Nephron (organoid): ENCODE data around the gene MTA2.
"Not testable (repeated sequence)": the region's sequence is repeated elsewhere in the genome, so short reads cannot be mapped to it uniquely, and the experiment has no call there.

ENCODE experiments used
- H3K27ac Mint-ChIP-seq, 3 experiments: 2 replicates each; pipeline ENCODE4 v1.8.0; 2020; ENCODE audit warnings: mixed read lengths in 3 of 3, mild to moderate bottlenecking in 2 of 3, moderate library complexity in 1 of 3
- H3K27me3 Mint-ChIP-seq: 2 replicates; pipeline ENCODE4 v1.8.0; 2021; ENCODE audit warnings: low read depth, mild to moderate bottlenecking, moderate library complexity, mixed read lengths
- H3K36me3 Mint-ChIP-seq: 2 replicates; pipeline ENCODE4 v1.8.0; 2020; ENCODE audit warnings: low read depth, mixed read lengths
- H3K4me1 Mint-ChIP-seq: 2 replicates; pipeline ENCODE4 v1.8.0; 2020; ENCODE audit warnings: mixed read lengths
- H3K4me3 Mint-ChIP-seq, 3 experiments: 2 replicates each; pipeline ENCODE4 v1.8.0; 2020; ENCODE audit warnings: mild to moderate bottlenecking in 3 of 3, mixed read lengths in 3 of 3, moderate library complexity in 2 of 3
- H3K9me3 Mint-ChIP-seq: 2 replicates; pipeline ENCODE4 v1.8.0; 2020; ENCODE audit warnings: mixed read lengths
- TF ChIP-seq, protein P1 (sequence below), 3 experiments: fragments of 200-600 bp; sonication (generic); IDR thresholded peaks; one replicate each; pipeline ENCODE4 v1.5.0; 2021; ENCODE audit warnings: antibody characterized with exemption in 3 of 3; ENCODE audit not compliant: unreplicated experiment in 3 of 3

MTA2 gene

DNA sequence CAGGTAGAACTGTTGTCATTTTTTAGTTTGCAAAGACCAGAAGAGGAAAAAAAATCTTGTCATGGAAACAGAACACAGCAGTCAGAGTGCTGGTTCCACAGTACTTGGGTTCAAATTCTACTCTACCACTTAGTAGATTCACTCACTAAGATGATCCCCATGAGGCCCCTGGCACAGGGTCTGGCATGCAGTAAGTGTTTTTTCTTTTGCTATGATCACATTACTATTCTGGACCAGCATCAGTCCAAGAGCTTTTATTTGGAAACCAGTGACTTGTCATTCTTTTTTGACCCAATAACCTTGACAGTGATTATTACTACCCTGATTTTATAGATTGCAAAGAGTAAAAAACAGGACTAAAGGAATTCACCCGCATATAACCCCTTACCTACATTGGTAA, 32.1 kb downstream of the MTA2 start:
- TF ChIP-seq, protein P1, sequence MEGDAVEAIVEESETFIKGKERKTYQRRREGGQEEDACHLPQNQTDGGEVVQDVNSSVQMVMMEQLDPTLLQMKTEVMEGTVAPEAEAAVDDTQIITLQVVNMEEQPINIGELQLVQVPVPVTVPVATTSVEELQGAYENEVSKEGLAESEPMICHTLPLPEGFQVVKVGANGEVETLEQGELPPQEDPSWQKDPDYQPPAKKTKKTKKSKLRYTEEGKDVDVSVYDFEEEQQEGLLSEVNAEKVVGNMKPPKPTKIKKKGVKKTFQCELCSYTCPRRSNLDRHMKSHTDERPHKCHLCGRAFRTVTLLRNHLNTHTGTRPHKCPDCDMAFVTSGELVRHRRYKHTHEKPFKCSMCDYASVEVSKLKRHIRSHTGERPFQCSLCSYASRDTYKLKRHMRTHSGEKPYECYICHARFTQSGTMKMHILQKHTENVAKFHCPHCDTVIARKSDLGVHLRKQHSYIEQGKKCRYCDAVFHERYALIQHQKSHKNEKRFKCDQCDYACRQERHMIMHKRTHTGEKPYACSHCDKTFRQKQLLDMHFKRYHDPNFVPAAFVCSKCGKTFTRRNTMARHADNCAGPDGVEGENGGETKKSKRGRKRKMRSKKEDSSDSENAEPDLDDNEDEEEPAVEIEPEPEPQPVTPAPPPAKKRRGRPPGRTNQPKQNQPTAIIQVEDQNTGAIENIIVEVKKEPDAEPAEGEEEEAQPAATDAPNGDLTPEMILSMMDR (IDR thresholded peaks at IDR 0.05; ENCODE audit: unreplicated experiment in 3 of 3), result no peak
- Mint-ChIP-seq H3K9me3 (no peaks in the 10 kb centered on the region), H3K27ac (no peak overlapping the region), H3K27me3 (no peaks in the 10 kb centered on the region), H3K36me3 (peaks cover 79% of the 10 kb centered on the region), H3K4me1 (peaks cover 40% of the 10 kb centered on the region), H3K4me3 (peak overlapping the region in 1 of 3 experiments; percentile 28)

GRCh38 chr11:62567018-62567633, 34.5 kb downstream of the MTA2 start:
- no peak overlapping the region for H3K27ac Mint-ChIP-seq
- H3K27me3 Mint-ChIP-seq, result no peaks in the 10 kb centered on the region
- H3K4me1 Mint-ChIP-seq, result peaks cover 29% of the 10 kb centered on the region
- peaks cover 76% of the 10 kb centered on the region for H3K36me3 Mint-ChIP-seq
- no peaks in the 10 kb centered on the region for H3K9me3 Mint-ChIP-seq
- H3K4me3 Mint-ChIP-seq, result no peak overlapping the region
- TF ChIP-seq, protein P1 (IDR thresholded peaks at IDR 0.05; ENCODE audit: unreplicated experiment in 3 of 3), result no peak

DNA sequence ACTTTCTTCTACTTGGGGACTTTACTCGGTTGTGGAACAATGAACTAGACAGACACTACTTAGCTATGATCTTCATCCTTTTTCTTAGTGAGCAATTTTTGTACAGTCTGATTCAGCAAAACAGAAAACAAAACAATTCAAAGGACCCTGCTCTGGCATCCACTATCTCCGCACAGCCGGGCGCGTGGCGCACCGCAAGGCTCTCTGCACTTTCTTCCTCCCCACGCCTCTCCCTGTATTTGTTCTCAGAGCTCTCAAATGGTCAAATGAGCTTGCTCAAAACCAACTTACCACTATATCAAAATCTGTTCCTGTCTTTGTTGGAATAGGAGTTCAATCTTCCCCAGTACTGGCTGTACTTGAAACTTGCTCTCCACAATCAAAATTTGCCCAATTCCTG, 35.4 kb downstream of the MTA2 start:
- Mint-ChIP-seq H3K9me3 (no peaks in the 10 kb centered on the region), H3K27ac (peak overlapping the region in 2 of 3 experiments; percentile 15 to 47), H3K27me3 (no peaks in the 10 kb centered on the region)

GRCh38 chr11:62565100-62565802, 36.4 kb downstream of the MTA2 start:
- Mint-ChIP-seq H3K27me3 (no peaks in the 10 kb centered on the region), H3K4me3 (no peak overlapping the region), H3K27ac (peak overlapping the region; percentile 16 to 52 (median 47)), H3K9me3 (no peaks in the 10 kb centered on the region), H3K36me3 (peaks cover 71% of the 10 kb centered on the region), H3K4me1 (peaks cover 29% of the 10 kb centered on the region)
- TF ChIP-seq, protein P1 (IDR thresholded peaks at IDR 0.05; ENCODE audit: unreplicated experiment in 3 of 3), result no peak

More for the DNA sequence above, 35.4 kb downstream of the MTA2 start:
- TF ChIP-seq, protein P1 (IDR thresholded peaks at IDR 0.05; ENCODE audit: unreplicated experiment in 3 of 3), result no peak
- Mint-ChIP-seq H3K4me3 (no peak overlapping the region), H3K36me3 (peaks cover 74% of the 10 kb centered on the region), H3K4me1 (peaks cover 27% of the 10 kb centered on the region)

DNA sequence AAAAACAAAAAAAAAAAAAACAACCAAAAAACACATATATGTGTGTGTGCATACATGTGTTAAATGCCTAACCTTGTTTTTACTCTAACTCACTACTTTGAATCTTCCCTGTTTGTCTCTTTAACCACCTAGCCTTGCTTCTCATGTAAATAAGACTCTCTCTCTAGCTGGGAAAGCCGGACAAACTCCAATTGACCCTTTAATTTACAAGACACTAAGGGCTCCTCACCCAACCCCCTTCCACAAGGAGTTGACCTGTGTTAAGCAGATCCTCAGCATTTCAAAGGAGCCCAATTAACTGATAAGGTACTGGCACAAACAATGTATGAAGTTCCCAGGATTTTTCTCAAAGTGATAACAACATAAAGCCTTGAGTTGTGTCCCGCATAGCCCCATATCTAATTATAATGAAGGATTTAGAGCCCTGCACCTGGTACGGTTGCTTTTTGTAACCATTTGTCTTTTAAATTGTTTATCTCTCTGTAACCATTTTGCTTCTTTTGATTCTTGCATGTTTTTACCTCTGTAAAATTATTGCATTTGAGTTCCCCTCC, 39.9 kb downstream of the MTA2 start:
- H3K4me1 Mint-ChIP-seq, result peaks cover 49% of the 10 kb centered on the region
- peak overlapping the region; percentile 63 to 84 (median 68) for H3K27ac Mint-ChIP-seq
- H3K27me3 Mint-ChIP-seq, H3K4me3 Mint-ChIP-seq, H3K9me3 Mint-ChIP-seq: not testable (repeated sequence)
- peaks cover 68% of the 10 kb centered on the region for H3K36me3 Mint-ChIP-seq

- Mint-ChIP-seq H3K27ac (peak overlapping the region; percentile 57 to 81 (median 75)), H3K27me3 (no peaks in the 10 kb centered on the region), H3K9me3 (no peaks in the 10 kb centered on the region), H3K4me3 (no peak overlapping the region), H3K4me1 (peaks cover 51% of the 10 kb centered on the region), H3K36me3 (peaks cover 57% of the 10 kb centered on the region)
- TF ChIP-seq, protein P1 (IDR thresholded peaks at IDR 0.05; ENCODE audit: unreplicated experiment in 3 of 3), result peak; percentile 66 to 68 (median 66)
These were observed 41.0 kb downstream of the MTA2 start for GRCh38 chr11:62560566-62561103.

- not testable (repeated sequence) for H3K4me3 Mint-ChIP-seq, H3K27me3 Mint-ChIP-seq, H3K9me3 Mint-ChIP-seq
- Mint-ChIP-seq H3K4me1 (peaks cover 57% of the 10 kb centered on the region), H3K27ac (peak overlapping the region; percentile 57 to 81 (median 75)), H3K36me3 (peaks cover 49% of the 10 kb centered on the region)
These were observed 42.0 kb downstream of the MTA2 start for GRCh38 chr11:62559626-62560025.
